Right lobe of liver (tissue), 6 donors: ENCODE measurements around the gene ASZ1. TPM values are rescaled to one million over a fixed set of nuclear protein-coding genes. Genes with fewer than 3 reads are reported as not detected.

ENCODE experiments used
- ATAC-seq, 4 donors: fragments of 200-7000 bp; cut with Tn5 transposase; one replicate each; pipeline ENCODE4 v1.9.1; 2020; ENCODE audit warnings: mild to moderate bottlenecking in 4 of 4, moderate library complexity in 4 of 4
- DNase-seq, 3 donors: peaks; one replicate each; pipeline ENCODE4 v3.0.0-alpha.2; 2020
- H3K27ac ChIP-seq, 3 donors: fragments of 200-600 bp; one replicate each; pipeline ENCODE4 v1.8.0; 2022
- H3K27me3 ChIP-seq, 2 donors: fragments of 200-600 bp; one replicate each; pipeline ENCODE4 v1.8.0; 2022
- H3K36me3 ChIP-seq, 4 donors: fragments of 200-600 bp; sonication (generic) in 1 of 4; one replicate each; pipeline versions ENCODE4 v1.5.1 to v1.8.0; 2017 to 2022; ENCODE audit warnings: control low read depth in 1 of 4
- H3K4me1 ChIP-seq, 4 donors: fragments of 200-600 bp; sonication (generic) in 1 of 4; one replicate each; pipeline versions ENCODE4 v1.5.1 to v1.8.0; 2017 to 2022; ENCODE audit warnings: control low read depth in 1 of 4
- H3K4me3 ChIP-seq, 3 donors: fragments of 200-600 bp; one replicate each; pipeline ENCODE4 v1.8.0; 2022
- H3K9me3 ChIP-seq, 4 donors: fragments of 200-600 bp; sonication (generic) in 1 of 4; one replicate each; pipeline versions ENCODE4 v1.5.1 to v1.8.0; 2017 to 2022; ENCODE audit warnings: control low read depth in 1 of 4
- CTCF ChIP-seq, 4 donors: fragments of 200-600 bp in 3 of 4; fragments of 450-650 bp in 1 of 4; IDR thresholded peaks; one replicate each; pipeline versions ENCODE4 v1.5.1 to v1.8.0; 2016 to 2022; ENCODE audit warnings: antibody characterized with exemption in 4 of 4, mild to moderate bottlenecking in 2 of 4
- POLR2A ChIP-seq: fragments of 450-650 bp; IDR thresholded peaks from one replicate; pipeline ENCODE4 v1.6.1; 2017; ENCODE audit warnings: antibody characterized with exemption, mild to moderate bottlenecking
- WGBS: methylation state at CpG from one replicate; pipeline ENCODE4 v1.1.6; 2018; ENCODE audit warnings: low coverage, low lambda C conversion rate; ENCODE audit not compliant: insufficient coverage; ENCODE audit errors: missing lambda C conversion rate; 5-methylcytosine and 5-hydroxymethylcytosine counted together
- intact Hi-C, 2 donors: fragments of 100-400 bp; cut with DNase I; formaldehyde crosslinking; loops; one replicate each; pipeline versions ENCODE4 v1.11.2 to v1.14.1; 2022
- total RNA-seq, 6 experiments: library from RNA; depleted of rRNA in 2 of 6; stranded (reverse); fragments of >200 nt in 2 of 6; fragmentation: NEBNext Ultra II Directional in 3 of 6; extraction: Animal tissue kit (Norgen Biotek cat#: 25700) in 3 of 6; gene quantifications; one replicate each; pipeline versions ENCODE4 v1.1.0 to v1.2.4, GENCODE V29; 2016 to 2023
- donor health status: DM: no; HTN: yes; CAD: no.
- donor health status: DM: no; HTN: no; CAD: no.
- donor health status: DM: no; HTN: no; CAD: no.
- donor health status: DM: no; HTN: yes; CAD: no.
- donor health status: DM: no; HTN: yes; CAD: no.

Gene ASZ1
- total RNA-seq, 6 experiments from 2014 or later, result not detected

DNA sequence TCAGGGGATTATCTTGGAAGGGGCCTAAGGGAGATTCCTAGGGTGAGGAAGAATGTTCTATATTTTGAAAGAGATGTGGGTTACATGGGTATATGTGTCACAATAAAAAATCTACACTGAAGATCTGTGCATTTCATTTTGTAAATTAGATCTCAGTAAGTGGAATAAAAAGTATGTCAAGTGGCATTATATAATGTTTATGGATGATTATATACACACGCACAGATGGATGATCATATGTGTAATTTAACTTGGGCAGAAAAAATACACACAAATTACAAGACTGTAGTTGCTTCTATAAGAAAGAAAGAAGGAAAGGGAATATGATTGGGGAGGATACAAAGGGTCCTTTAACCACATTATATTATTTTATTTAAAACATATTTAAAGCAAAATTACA lies 18.5 kb downstream of the ASZ1 start:
- Histone ChIP-seq H3K27ac (no peak overlapping the region), H3K9me3 (no peaks in the 10 kb centered on the region), H3K4me1 (no peaks in the 10 kb centered on the region), H3K27me3 (no peaks in the 10 kb centered on the region), H3K36me3 (no peaks in the 10 kb centered on the region), H3K4me3 (no peak overlapping the region)
- intact Hi-C loops, result no loop called here
- TF ChIP-seq POLR2A, result no peak
- TF ChIP-seq CTCF (IDR thresholded peaks at IDR 0.05), result no peak
- DNase-seq (no peak), ATAC-seq (no peak)
- WGBS, result 69% methylated on average over 1 of the region's 1 CpG

- no peak overlapping the region for H3K4me3 ChIP-seq
- no peak overlapping the region for H3K27ac ChIP-seq
- H3K27me3 ChIP-seq, result no peaks in the 10 kb centered on the region
- WGBS, result 52% methylated on average over 3 of the region's 3 CpGs
- ATAC-seq (no peak), DNase-seq (no peak)
- no peaks in the 10 kb centered on the region for H3K9me3 ChIP-seq
- H3K4me1 ChIP-seq, result no peaks in the 10 kb centered on the region
- intact Hi-C loops, result no loop called here
- TF ChIP-seq POLR2A (no peak), CTCF (IDR thresholded peaks at IDR 0.05) (no peak)
- H3K36me3 ChIP-seq, result no peaks in the 10 kb centered on the region
These were observed 21.8 kb downstream of the ASZ1 start for GRCh38 chr7:117405519-117405918.

DNA sequence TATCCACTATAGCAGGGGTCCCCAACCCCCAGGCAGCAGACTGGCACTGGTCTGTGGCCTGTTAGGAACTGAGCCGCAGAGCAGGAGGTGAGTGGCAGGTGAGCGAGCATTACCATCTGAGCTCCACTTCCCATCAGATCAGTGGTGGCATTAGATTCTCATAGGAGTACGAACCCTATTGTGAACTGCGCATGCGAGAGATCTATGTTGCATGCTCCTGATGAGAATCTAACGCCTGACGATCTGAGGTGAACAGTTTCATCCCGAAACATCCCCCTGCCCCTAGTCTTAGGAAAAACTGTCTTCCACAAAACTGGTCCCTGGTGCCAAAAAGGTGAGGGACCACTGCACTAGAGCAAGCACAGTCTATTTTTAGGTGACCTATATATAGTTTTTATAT lies 23.6 kb downstream of the ASZ1 start:
- Histone ChIP-seq H3K27me3 (no peaks in the 10 kb centered on the region), H3K4me1 (no peaks in the 10 kb centered on the region), H3K27ac (no peak overlapping the region), H3K4me3 (no peak overlapping the region), H3K36me3 (no peaks in the 10 kb centered on the region), H3K9me3 (no peaks in the 10 kb centered on the region)
- DNase-seq (no peak), ATAC-seq (no peak)
- intact Hi-C loops, result no loop called here
- WGBS, result 88% methylated on average over 8 of the region's 8 CpGs
- TF ChIP-seq CTCF (IDR thresholded peaks at IDR 0.05), result no peak
- TF ChIP-seq POLR2A, result no peak

- H3K36me3 ChIP-seq, result no peaks in the 10 kb centered on the region
- DNase-seq (no peak), ATAC-seq (no peak)
- H3K9me3 ChIP-seq, result no peaks in the 10 kb centered on the region
- no peak overlapping the region for H3K4me3 ChIP-seq
- no peaks in the 10 kb centered on the region for H3K4me1 ChIP-seq
- H3K27ac ChIP-seq, result no peak overlapping the region
- WGBS, result no CpG with 5 or more reads among the region's 2 CpGs
- TF ChIP-seq CTCF (IDR thresholded peaks at IDR 0.05), result no peak
- no peak for TF ChIP-seq POLR2A
- intact Hi-C loops, result no loop called here
- no peaks in the 10 kb centered on the region for H3K27me3 ChIP-seq
These were observed 25.2 kb downstream of the ASZ1 start for GRCh38 chr7:117402109-117402508.
